ENCODE measurements around the gene PROCA1.

GRCh38 chr17:28700278-28700677, 11.4 kb downstream of the PROCA1 start:
- no peak for TF ChIP-seq CTCF (conservative IDR thresholded peaks at IDR 0.05)
- TF ChIP-seq ZFX (IDR thresholded peaks at IDR 0.05) = no peak
